Fibroblast of peridontal ligament (primary cell): Measurements from ENCODE around the gene BAHD1.

Experiments
- DNase-seq: peaks from one replicate; pipeline ENCODE4 v3.0.0-alpha.2; 2010; ENCODE audit errors: extremely low read depth

Gene BAHD1

DNA sequence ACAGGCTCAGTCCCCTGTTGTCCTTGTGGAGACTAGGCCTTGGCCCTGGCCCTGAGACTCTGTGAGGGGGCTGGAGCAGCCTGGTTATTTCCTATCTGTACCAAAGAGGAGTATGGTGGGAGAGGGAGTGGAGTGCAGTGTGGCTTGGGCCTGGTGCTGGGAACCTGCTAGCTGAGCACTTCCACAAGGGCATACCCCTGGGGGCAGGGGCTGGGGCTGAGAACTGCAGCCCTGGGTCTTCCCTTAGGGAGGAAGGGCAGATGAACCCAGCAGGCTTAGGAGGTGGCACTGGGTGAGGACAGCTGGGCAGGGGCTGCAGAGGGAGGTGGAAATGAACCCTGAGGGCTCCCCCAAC is 26.5 kb downstream of the BAHD1 start:
- no peak for DNase-seq

DNA sequence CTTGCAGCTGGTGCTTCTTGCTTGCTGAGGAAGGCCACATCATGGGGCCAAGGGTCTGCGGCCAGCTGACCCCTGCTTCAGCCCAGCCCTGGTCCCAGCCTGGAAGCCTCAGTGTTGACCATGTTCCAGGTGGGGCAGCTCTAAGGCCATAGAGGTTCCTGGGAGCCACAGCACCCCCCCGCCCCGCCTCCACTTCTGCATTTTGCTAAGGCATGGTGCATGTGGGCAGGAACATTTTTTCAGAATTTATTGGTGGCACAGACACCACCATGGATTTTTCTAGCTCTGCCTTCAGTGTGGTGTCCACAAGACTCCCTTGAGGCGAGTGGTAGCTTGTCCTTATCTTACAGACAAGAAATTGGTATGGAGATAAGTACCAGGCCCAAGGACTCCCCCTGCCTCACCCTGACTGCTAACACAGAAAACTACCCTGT is 28.2 kb downstream of the BAHD1 start:
- DNase-seq: no peak

GRCh38 chr15:40469776-40470390 is 29.1 kb downstream of the BAHD1 start:
- no peak for DNase-seq

DNA sequence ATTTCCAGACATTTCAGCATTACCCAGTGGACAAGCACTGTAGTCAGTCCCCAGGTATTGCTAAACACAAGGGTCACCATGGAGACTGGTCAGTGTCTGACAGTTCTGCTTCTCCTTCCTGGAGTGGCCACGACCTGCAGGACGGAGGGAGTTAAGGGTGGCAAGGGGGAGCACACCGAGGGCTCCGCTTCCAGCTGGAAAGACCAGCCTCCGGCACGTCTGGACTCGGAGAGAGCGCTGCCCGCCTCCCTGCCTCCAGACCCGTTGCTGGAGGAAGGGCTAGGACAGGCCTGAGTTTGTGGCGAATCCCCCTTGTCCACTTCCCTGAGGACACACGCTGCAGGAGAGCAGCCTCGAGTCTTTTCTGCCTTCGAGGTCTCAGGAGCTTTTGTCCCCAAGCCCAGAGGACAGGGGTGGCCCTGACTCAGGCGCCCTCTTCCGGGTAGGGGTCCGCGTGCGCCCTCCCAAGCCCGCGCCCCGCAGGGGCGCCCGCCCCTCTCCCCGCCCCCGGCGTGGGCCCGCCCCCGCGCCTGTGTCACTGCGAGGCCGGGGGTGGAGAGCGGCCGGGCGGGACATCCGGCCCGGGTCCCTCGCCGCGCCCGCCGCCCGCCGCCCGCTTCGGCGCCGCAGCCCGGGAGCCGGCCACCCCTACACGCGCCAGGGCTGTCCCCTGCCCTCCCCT is 29.8 kb downstream of the BAHD1 start, which contains the start of gene CHST14:
Gene CHST14, plus strand, starts transcription at position 562 of the 682 bp plus-strand sequence. CDS start 230 bp downstream, outside the sequence.
- DNase-seq: peak; percentile 25

- no peak for DNase-seq
Measured at GRCh38 chr15:40471105-40471807, 30.5 kb downstream of the BAHD1 start.

DNA sequence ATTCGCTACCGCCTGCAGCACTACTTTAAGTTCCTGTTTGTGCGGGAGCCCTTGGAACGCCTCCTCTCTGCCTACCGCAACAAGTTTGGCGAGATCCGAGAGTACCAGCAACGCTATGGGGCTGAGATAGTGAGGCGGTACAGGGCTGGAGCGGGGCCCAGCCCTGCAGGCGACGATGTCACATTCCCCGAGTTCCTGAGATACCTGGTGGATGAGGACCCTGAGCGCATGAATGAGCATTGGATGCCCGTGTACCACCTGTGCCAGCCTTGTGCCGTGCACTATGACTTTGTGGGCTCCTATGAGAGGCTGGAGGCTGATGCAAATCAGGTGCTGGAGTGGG is 31.0 kb downstream of the BAHD1 start:
- DNase-seq: peak; percentile 14

GRCh38 chr15:40472171-40472727 is 31.5 kb downstream of the BAHD1 start:
- no peak for DNase-seq

DNA sequence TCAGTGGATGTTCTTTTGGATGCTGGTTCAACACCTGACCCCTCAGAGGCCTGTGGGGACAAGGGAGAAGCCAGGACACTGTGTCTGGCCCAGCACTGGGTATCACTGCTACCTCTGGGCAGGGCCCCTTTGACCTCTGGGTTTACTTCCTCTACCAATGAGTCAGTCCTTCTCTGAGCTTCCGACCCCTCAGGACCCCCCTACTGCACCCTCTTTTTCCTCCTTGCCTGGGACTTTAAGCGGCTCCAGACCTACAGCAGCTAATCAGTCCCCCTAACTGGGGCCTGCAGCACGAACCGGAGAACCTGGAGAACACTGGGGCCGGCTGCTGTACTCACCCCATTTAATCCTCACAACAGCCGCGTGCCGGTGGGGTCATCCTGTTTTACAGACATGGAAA is 33.8 kb downstream of the BAHD1 start:
- no peak for DNase-seq

- DNase-seq: no peak
Measured at GRCh38 chr15:40477642-40478327, 37.0 kb downstream of the BAHD1 start.

DNA sequence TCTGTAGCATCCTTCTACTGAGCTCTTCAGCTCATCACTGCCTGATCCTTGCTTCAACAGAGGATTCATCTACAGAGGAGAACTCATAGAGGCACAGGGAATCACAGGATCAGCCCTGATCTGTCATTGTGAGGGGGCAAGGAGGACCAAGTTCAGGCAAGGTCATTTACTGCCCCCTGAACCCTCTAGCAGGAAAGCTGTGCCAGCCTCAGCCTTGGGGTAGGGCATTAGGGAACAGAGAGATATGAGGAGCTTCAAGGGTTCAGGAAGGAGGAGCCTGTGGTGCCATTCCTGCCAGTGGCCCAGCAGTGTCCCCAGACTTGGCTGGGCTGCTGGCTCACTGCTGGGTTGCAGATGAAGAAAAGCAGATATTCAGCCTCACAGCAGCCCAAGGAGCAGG is 38.3 kb downstream of the BAHD1 start:
- DNase-seq: no peak

GRCh38 chr15:40481341-40482074 is 40.8 kb downstream of the BAHD1 start:
- DNase-seq: peak; percentile 27

DNA sequence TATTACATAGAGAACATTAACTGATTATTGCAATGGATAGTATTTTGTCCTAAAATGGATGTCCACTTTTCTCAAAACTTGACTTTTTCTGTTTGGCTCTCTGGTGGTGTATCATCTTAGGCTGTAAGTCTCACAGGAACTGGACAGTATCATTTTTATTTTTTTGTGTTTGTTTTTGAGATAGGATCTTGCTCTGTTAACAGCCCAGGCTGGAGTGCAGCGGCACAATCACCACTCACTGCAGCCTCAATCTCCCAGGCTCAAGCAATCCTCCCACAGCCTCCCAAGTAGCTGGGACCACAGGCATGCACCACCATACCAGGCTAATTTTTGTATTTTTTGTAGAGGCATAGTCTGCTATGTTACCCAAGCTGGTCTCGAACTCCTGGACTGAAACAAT is 43.2 kb downstream of the BAHD1 start:
- no peak for DNase-seq

DNA sequence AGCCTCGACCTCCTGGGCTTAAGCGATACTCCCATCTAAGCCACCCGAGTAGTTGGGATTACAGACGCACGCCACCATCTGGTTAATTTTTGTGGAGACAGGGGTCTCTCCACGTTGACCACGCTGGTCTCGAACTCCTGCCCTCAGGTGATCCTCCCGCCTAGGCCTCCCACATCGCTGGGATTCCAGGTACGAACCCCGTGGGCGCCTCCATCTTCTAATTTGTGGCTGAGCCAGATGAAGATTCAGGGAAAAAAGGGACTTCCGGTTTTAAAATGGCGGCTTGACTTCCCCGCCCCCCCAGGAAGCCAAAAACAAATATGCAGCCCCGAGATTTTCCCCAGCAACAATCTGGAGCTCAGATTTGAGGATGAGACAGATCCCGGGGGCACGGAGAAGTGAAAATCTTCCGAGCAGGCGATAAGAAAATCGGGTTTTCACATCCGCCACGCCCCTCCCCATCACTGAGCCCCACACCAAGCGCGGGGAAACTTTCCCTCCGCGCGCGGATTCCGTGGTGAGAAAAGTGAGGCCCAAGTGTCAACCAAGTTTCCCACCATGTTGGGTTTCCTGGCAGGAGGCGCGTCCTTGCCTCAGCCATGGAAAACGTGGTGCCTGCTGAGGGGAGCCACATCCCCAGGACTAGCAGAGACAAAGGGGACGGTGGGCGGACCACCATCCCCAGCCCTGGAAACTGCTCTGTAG is 45.5 kb downstream of the BAHD1 start:
- no peak for DNase-seq

DNA sequence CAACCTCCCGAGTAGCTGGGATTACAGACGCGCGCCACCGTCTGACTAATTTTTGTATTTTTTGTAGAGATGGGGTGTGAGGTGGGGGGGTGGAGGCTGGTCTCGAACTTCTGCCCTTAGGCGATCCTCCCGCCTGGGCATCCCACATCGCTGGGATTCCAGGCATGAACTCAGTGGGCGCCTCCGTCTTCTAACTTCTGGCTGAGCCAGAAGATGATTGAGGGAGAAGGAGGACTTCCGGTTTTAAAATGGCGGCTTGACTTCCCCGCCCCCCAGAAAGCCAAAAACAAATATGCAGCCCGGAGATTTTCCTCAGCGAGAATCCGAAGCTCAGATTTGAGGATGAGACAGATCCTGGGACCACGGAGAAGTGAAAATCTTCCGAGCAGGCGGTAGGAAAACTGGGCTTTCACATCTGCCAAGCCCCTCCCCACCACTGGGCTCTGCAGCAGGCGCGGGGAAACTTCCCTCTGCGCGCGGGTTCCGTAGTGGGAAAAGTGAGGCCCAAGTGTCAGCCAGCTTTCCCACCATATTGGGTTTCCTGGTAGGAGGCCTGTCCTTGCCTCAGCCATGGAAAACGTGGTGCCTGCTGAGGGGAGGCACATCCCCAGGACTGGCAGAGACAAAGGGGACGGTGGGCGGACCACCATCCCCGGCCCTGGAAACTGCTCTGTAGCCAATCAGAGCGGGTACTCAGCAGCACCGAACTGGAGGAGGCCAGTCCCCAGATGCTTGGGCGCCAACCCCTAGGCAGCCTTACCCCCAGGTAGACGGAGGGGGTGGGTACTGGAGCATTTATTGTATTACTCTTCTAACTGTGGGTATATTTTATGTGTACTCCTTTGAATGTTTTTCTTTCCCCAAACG is 47.3 kb downstream of the BAHD1 start:
- no peak for DNase-seq

GRCh38 chr15:40489274-40490175 is 48.8 kb downstream of the BAHD1 start:
- no peak for DNase-seq

DNA sequence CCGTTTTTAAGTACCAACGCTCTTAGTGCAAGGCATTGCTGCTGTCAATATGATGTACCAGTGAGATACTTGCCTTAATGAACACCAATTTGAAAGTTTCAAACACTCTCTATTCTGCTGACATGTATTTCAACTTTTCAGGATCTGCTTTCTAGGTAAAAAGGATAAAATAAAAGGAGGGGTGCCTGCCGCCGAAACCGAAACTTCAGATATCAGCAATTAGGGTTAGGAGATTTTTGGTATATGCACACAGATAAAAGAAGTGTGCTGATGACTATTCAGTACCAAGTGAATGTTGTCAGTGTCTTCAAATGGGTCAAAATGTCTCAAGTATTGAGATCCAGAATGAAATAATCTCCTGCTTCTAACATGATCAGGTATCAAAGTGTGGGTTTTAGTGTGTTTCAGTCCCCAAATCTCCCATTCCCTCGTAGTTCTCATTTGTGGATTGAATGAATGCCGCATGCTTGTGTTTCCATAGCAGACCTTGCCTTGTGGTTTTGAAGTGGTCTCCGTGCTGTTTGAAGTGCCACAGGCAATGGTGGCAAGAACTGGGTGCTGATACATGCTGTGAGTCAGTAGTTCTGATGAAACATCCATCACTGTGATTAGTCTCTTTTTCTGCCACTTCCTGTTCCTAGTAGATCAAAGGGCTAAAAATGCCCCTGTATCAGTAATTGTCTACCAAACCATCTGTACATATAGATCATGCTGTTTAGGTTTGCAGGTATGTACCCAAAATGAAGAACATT is 52.5 kb downstream of the BAHD1 start:
- DNase-seq: no peak

DNA sequence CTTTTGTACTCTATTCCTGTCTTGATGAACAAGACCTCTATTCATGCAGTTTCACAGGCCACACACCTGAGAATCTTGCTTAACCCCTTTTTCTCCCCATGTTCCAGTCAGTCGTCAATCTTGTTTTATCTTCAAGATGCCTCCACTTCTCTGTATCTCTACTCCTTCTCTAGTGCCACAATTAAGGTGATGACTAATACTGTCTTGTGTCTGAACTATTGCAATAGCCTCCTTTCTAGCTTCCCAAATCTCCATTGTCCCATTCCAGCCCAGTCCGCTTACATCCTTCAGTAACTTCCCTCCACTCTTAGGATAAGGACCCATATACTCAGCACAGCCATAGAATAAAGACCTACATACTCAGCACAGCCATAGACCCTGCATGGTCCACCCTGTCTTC is 54.8 kb downstream of the BAHD1 start:
- no peak for DNase-seq

GRCh38 chr15:40498418-40498817 is 57.7 kb downstream of the BAHD1 start:
- peak; percentile 44 for DNase-seq
